ENCODE measurements around the gene NF2. TPM values are rescaled to one million over a fixed set of nuclear protein-coding genes. Genes with fewer than 3 reads are reported as not detected.

The NF2 gene
- total RNA-seq, 2 donors from 2014 or later = 38.2 to 41.5 TPM

- ATAC-seq (no peak), DNase-seq (no peak)
- intact Hi-C loops (cut with DNase I, micrococcal nuclease) = no loop called here
These were observed 122.7 kb downstream of the NF2 start for GRCh38 chr22:29726106-29726505.

GRCh38 chr22:29726512-29727130 is 123.2 kb downstream of the NF2 start:
- intact Hi-C loops (cut with DNase I, micrococcal nuclease) = no loop called here
- no peak for ATAC-seq
- no peak for DNase-seq

- DNase-seq = peak in 1 of 2 donors; percentile 40
- intact Hi-C loops (cut with DNase I, micrococcal nuclease) = no loop called here
- peak; percentile 63 for ATAC-seq
These were observed 123.7 kb downstream of the NF2 start for GRCh38 chr22:29727131-29727523.

GRCh38 chr22:29729161-29729560 is 125.7 kb downstream of the NF2 start:
- intact Hi-C loops (cut with DNase I, micrococcal nuclease) = no loop called here
- DNase-seq (no peak), ATAC-seq (no peak)

- intact Hi-C loops (cut with DNase I, micrococcal nuclease) = no loop called here
- ATAC-seq = no peak
These were observed 127.8 kb downstream of the NF2 start for GRCh38 chr22:29731058-29731850.

GRCh38 chr22:29732883-29733282 is 129.4 kb downstream of the NF2 start:
- DNase-seq (no peak), ATAC-seq (no peak)
- intact Hi-C loops (cut with DNase I, micrococcal nuclease) = no loop called here

More at GRCh38 chr22:29731058-29731850, 127.8 kb downstream of the NF2 start:
- DNase-seq = no peak

GRCh38 chr22:29733362-29734201 is 130.1 kb downstream of the NF2 start:
- intact Hi-C loops (cut with DNase I, micrococcal nuclease) = no loop called here
- peak; percentile 94 for ATAC-seq
- peak; percentile 33 to 53 for DNase-seq

GRCh38 chr22:29734406-29734805 is 131.0 kb downstream of the NF2 start:
- intact Hi-C loops (cut with DNase I, micrococcal nuclease) = no loop called here
- no peak for ATAC-seq
- no peak for DNase-seq

GRCh38 chr22:29734838-29735237 is 131.4 kb downstream of the NF2 start:
- intact Hi-C loops (cut with DNase I, micrococcal nuclease) = no loop called here
- ATAC-seq = no peak
- no peak for DNase-seq

GRCh38 chr22:29735416-29735815 is 132.0 kb downstream of the NF2 start:
- ATAC-seq = no peak
- no peak for DNase-seq
- intact Hi-C loops (cut with DNase I, micrococcal nuclease) = no loop called here

GRCh38 chr22:29737251-29738117 is 134.1 kb downstream of the NF2 start:
- intact Hi-C loops (cut with DNase I, micrococcal nuclease) = no loop called here
- no peak for DNase-seq
- no peak for ATAC-seq

GRCh38 chr22:29738118-29738815 is 134.8 kb downstream of the NF2 start:
- ATAC-seq (no peak), DNase-seq (no peak)
- intact Hi-C loops (cut with DNase I, micrococcal nuclease) = no loop called here

GRCh38 chr22:29739346-29739875 is 136.0 kb downstream of the NF2 start:
- no peak for DNase-seq
- ATAC-seq = no peak
- intact Hi-C loops (cut with DNase I, micrococcal nuclease) = no loop called here

GRCh38 chr22:29740216-29740615 is 136.8 kb downstream of the NF2 start:
- DNase-seq = no peak
- ATAC-seq = no peak

GRCh38 chr22:29741926-29742325 is 138.5 kb downstream of the NF2 start:
- intact Hi-C loops (cut with DNase I, micrococcal nuclease) = no loop called here
- ATAC-seq = no peak
- DNase-seq = no peak

More at GRCh38 chr22:29740216-29740615, 136.8 kb downstream of the NF2 start:
- intact Hi-C loops (cut with DNase I, micrococcal nuclease) = no loop called here

- no peak for ATAC-seq
- no peak for DNase-seq
These were observed 138.9 kb downstream of the NF2 start for GRCh38 chr22:29742326-29742725.

GRCh38 chr22:29744902-29745301 is 141.5 kb downstream of the NF2 start:
- DNase-seq = no peak
- no peak for ATAC-seq
- intact Hi-C loops (cut with DNase I, micrococcal nuclease) = no loop called here

More at GRCh38 chr22:29742326-29742725, 138.9 kb downstream of the NF2 start:
- intact Hi-C loops (cut with DNase I, micrococcal nuclease) = no loop called here

GRCh38 chr22:29747832-29748231 is 144.4 kb downstream of the NF2 start:
- DNase-seq (peak in 1 of 2 donors; percentile 23), ATAC-seq (peak; percentile 68)

More at GRCh38 chr22:29747832-29748231, 144.4 kb downstream of the NF2 start:
- intact Hi-C loops (cut with DNase I, micrococcal nuclease) = no loop called here

All from left colon (tissue), 2 donors.